Measurements from ENCODE around the gene PCSK1.

GRCh38 chr5:96408210-96408777 lies 24.8 kb downstream of the PCSK1 start:
- TF ChIP-seq CTCF (IDR thresholded peaks at IDR 0.05) (no peak), POLR2A (IDR thresholded peaks at IDR 0.05) (no peak)
